Chondrocyte (in vitro differentiated cells): ENCODE results near the gene GET4. TPM values are rescaled to one million over a fixed set of nuclear protein-coding genes. Genes with fewer than 3 reads are reported as not detected.

Experiments used
- DNase-seq: peaks from one replicate; pipeline ENCODE4 v3.0.0; 2021; ENCODE audit warnings: mixed read lengths, low spot score
- H3K27ac Mint-ChIP-seq: one replicate; pipeline ENCODE4 v1.8.0; 2021; ENCODE audit warnings: mild to moderate bottlenecking, moderate library complexity, mixed read lengths; ENCODE audit not compliant: unreplicated experiment
- H3K27me3 Mint-ChIP-seq: 2 replicates; pipeline ENCODE4 v1.8.0; 2021; ENCODE audit warnings: low read depth, mixed read lengths
- H3K36me3 Mint-ChIP-seq: 2 replicates; pipeline ENCODE4 v1.8.0; 2021; ENCODE audit warnings: low read depth, mixed read lengths
- H3K4me1 Mint-ChIP-seq: 2 replicates; pipeline ENCODE4 v1.8.0; 2021; ENCODE audit warnings: low read depth, mild to moderate bottlenecking, mixed read lengths
- H3K4me3 Mint-ChIP-seq: one replicate; pipeline ENCODE4 v1.8.0; 2021; ENCODE audit warnings: mild to moderate bottlenecking, moderate library complexity, mixed read lengths; ENCODE audit not compliant: unreplicated experiment
- H3K9me3 Mint-ChIP-seq: 2 replicates; pipeline ENCODE4 v1.8.0; 2021; ENCODE audit warnings: low read depth, mixed read lengths
- CTCF ChIP-seq: fragments of 200-600 bp; sonication (generic); IDR thresholded peaks from 2 replicates; pipeline ENCODE4 v1.5.0; 2021; ENCODE audit warnings: antibody characterized with exemption, mild to moderate bottlenecking, moderate library complexity
- total RNA-seq: library from RNA; stranded (reverse); gene quantifications from 3 replicates; pipeline ENCODE4 v1.2.1, GENCODE V29; 2021

The GET4 gene
- total RNA-seq, 1 donor from 2014 or later: 28.0 TPM

GRCh38 chr7:894927-895450, 18.6 kb downstream of the GET4 start:
- Mint-ChIP-seq H3K36me3 (peaks cover 27% of the 10 kb centered on the region), H3K27me3 (no peaks in the 10 kb centered on the region), H3K4me3 (no peak overlapping the region), H3K4me1 (no peaks in the 10 kb centered on the region), H3K9me3 (no peaks in the 10 kb centered on the region), H3K27ac (no peak overlapping the region)
- peak; percentile 62 for DNase-seq
- TF ChIP-seq CTCF: no peak

GRCh38 chr7:895451-896052, 19.2 kb downstream of the GET4 start:
- DNase-seq: peak; percentile 83
- H3K27ac Mint-ChIP-seq: no peak overlapping the region
- TF ChIP-seq CTCF: no peak
- H3K4me1 Mint-ChIP-seq: no peaks in the 10 kb centered on the region
- H3K27me3 Mint-ChIP-seq: no peaks in the 10 kb centered on the region
- H3K9me3 Mint-ChIP-seq: no peaks in the 10 kb centered on the region
- H3K4me3 Mint-ChIP-seq: no peak overlapping the region
- H3K36me3 Mint-ChIP-seq: peaks cover 27% of the 10 kb centered on the region

GRCh38 chr7:896346-897075, 20.2 kb downstream of the GET4 start:
- no peak overlapping the region for H3K4me3 Mint-ChIP-seq
- H3K4me1 Mint-ChIP-seq: no peaks in the 10 kb centered on the region
- H3K27ac Mint-ChIP-seq: no peak overlapping the region
- no peak for TF ChIP-seq CTCF
- no peaks in the 10 kb centered on the region for H3K27me3 Mint-ChIP-seq
- no peak for DNase-seq
- H3K36me3 Mint-ChIP-seq: peaks cover 27% of the 10 kb centered on the region
- no peaks in the 10 kb centered on the region for H3K9me3 Mint-ChIP-seq

- TF ChIP-seq CTCF: no peak
- Mint-ChIP-seq H3K9me3 (no peaks in the 10 kb centered on the region), H3K27me3 (no peaks in the 10 kb centered on the region), H3K4me1 (no peaks in the 10 kb centered on the region), H3K27ac (no peak overlapping the region), H3K36me3 (peaks cover 27% of the 10 kb centered on the region), H3K4me3 (no peak overlapping the region)
- no peak for DNase-seq
Measured at GRCh38 chr7:897086-897485, 20.7 kb downstream of the GET4 start.

- no peak for DNase-seq
- no peak for TF ChIP-seq CTCF
- Mint-ChIP-seq H3K27ac (no peak overlapping the region), H3K9me3 (no peaks in the 10 kb centered on the region), H3K36me3 (peaks cover 20% of the 10 kb centered on the region), H3K4me3 (no peak overlapping the region), H3K27me3 (no peaks in the 10 kb centered on the region), H3K4me1 (no peaks in the 10 kb centered on the region)
Measured at GRCh38 chr7:897771-898376, 21.5 kb downstream of the GET4 start.
